Stromal cell of bone marrow (primary cell): Measurements from ENCODE around the gene RCBTB1.

ENCODE experiments used
- DNase-seq: peaks from one replicate; pipeline ENCODE4 v3.0.0-alpha.2; 2012; ENCODE audit warnings: low read depth

RCBTB1 gene

DNA sequence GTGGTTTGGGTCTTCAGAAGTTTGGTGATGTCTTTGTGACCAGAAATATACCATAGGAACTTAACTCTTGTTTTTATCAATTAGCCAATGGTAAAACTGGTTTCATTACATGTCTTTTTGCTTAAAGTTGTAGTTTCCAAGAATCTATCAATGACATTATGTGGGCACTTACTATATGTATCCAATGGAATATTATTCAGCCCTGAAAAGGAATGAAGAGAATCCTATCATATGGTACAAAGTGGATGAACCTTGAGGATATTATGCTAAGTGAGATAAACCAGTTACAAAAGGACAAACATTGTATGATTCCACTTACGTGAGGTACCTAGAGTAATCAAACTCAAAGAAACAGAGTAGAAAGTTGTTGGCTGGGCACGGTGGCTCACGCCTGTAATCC is 26.4 kb downstream of the RCBTB1 start:
- no peak for DNase-seq

- no peak for DNase-seq
Observed at GRCh38 chr13:49554387-49554786, 31.0 kb downstream of the RCBTB1 start.

DNA sequence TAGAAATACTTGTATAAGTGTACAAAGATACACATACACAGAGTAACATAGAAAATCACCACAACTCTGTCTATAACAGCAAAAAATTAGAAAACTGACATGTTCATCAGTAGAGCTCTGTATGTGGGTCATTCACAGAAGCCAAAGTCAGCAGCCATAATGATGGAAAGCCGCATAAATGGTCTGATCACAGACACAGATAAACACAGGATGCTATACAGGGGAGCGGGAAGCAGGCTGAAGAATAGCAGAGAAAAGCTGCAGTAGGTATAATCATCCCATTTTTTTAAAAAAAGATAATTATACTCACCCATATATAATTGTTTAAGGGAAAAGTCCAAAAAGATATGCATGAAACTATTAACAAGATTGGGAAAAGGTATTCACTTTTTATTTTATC is 31.5 kb downstream of the RCBTB1 start:
- no peak for DNase-seq

DNA sequence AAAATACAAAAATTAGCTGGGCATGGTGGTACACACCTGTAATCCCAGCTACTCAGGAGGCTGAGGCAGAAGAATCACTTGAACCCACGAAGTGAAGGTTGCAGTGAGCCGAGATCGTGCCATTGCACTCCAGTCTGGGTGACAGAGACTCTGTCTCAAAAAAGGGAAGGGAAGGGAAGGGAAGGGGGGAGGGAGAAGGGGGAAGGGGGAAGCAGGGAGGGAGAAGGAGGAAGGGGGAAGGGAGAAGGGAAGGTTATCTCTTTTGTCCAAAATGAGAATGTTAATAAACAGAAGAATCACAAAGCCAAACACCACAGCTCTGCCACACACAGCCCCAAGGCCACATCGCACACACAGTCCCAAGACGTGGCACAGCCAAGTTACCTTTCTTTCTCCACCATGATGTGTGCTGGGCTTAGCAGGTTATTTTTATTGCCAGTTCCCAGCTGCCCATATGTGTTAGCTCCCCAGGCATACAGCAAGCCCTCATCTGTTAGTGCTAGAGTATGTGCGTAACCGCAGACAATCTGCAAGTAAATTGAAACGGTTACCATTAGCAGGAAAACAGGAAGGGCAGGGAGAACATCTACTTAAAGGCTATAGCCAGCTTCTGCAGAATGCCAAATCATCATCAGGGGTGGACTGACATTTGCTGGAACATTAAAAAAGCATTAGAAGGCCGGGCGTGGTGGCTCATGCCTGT is 34.3 kb downstream of the RCBTB1 start:
- DNase-seq: no peak

GRCh38 chr13:49549289-49549688 is 36.1 kb downstream of the RCBTB1 start:
- no peak for DNase-seq

GRCh38 chr13:49546561-49546960 is 38.8 kb downstream of the RCBTB1 start:
- no peak for DNase-seq

GRCh38 chr13:49545661-49546060 is 39.7 kb downstream of the RCBTB1 start:
- DNase-seq: no peak

DNA sequence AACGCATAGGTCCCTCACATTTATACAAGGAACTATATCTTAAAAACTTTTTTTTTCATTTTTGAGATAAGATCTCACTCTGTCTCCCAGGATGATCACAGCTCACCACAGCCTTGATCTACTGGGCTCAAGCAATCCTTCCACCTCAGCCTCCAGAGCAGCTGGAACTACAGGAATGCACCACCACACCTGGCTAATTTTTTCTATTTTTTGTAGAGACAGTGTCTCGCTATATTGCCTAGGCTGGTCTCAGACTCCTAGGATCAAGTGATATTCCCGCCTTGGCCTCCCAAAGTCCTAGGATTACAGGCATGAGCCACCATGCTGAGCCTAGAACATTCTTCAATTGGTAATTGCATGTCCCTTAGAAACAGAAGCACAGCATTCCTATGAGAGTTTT is 41.7 kb downstream of the RCBTB1 start:
- no peak for DNase-seq

DNA sequence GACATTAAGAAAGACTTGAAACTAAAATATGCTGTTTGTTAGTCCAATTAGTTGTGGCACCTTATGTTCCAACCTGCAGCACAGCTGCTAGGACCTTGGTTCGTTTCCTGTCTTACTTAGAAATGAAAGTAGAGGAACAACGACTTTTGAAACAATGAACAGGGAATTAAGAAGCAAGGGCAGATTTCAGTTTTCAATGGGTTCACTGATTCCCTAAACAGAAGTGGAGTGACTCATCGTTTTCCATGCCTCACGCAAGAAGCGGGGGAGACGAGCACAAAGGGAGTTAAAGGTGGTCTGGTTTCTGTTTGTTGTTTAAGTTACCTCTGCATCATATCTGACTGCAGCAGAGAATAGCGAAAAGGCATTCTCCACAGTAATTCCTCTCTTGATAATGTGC is 44.8 kb downstream of the RCBTB1 start:
- no peak for DNase-seq

GRCh38 chr13:49539746-49540145 is 45.6 kb downstream of the RCBTB1 start:
- no peak for DNase-seq

DNA sequence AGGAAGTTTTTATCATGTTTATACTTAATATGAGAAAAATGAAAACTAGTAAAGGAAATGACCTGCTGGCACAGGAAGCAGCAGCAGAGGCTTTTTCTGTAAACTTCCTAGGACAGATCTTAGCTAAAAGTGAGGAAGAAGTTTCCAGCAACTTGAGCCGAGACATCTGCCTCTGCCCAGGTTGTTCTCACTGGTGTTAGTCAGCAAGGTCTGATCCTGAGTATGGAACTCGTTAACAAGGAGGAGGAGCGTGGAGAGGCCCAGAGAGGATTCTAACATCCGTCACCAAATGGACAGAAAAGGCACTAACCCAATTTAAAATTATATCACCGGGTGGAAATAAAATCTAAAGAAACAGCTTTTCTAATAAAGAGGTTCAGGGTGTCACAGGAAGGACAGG is 46.0 kb downstream of the RCBTB1 start:
- no peak for DNase-seq

DNA sequence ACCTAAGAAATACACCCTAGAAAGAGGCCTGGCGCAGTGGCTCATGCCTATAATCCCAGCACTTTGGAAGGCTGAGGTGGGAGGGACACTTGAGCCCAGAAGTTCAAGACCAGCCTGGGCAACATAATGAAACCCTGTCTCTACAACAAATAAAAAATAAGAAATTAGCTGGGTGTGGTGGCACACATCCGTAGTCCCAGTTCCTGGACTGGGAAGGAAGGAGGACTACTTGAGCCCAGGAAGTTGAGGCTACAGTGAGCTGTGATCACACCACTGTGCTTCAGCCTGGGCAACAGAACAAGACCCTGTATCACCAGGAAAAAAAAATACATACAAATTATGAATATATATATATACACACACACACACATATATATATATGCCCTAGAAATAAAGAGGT is 47.0 kb downstream of the RCBTB1 start:
- DNase-seq: no peak

DNA sequence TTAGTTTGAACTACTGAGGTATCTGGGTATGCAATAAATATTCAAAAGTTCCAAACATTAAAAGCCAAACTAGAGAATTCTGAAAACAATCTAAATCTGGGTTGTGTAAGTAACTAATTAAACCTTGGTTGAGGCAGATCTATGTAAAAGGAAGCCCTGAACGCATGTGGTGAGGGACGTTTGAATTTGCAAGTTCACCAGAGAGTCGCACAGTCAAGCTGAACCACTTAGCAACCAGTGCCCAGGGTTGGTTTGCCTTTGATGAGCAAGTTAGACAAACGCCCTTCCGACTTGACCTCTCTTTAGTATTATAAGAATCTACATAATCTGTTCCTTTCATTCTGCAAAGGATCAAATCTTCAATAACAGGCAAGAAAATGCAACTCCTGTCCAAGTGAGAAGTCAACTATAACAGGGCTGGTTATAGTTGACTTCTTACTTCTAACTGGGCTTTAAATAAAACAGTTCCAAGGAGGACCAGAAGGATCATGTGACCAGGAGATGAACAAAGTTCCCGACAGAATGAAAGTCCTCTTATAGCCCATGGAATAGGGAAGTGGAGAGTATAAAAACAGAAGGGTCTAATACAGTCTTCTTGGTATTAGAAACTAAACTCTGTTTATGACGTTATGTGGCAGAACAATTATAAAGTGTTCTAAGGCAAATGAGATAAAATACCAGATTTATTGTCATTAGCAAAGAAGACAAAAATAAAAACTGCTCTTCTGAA is 49.0 kb downstream of the RCBTB1 start:
- no peak for DNase-seq

GRCh38 chr13:49533591-49534269 is 51.6 kb downstream of the RCBTB1 start:
- no peak for DNase-seq

DNA sequence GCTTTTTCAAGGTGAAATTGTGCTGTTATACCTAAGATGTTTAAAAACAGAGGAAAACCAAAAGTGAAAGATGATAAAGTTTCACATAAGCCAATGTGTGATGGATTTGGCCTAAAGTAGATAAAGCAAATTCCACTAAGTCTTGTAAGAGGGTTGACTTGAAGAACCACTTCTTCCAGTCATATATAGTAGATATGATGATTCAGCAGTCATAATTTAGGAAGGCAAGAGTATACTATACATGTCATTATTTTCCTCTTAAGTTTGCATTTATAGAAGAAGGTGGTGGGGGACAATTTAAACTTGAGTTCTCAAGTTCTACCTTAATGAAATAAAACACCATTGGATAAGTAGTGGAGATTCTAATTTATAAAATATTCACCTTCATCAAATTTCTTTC is 52.3 kb downstream of the RCBTB1 start:
- no peak for DNase-seq

DNA sequence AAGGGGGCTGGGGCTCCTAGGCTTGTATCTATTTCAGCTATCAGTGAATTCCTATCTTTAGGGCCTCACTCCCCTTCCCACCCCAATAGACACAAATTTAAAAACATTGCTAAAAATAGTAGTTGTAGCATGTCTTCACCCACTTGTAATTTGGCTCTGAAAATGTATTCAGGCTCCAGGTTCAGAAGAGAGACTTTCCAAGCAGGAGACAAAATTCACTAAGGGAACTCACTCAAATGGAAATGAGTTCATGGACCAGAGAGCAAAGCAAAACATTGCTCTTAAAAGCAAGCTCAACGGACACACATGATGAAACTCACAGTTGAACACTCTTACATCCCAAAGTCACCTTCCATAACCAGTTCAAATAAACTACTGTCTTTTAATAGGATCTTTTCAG is 52.8 kb downstream of the RCBTB1 start:
- DNase-seq: no peak

GRCh38 chr13:49530457-49530856 is 54.9 kb downstream of the RCBTB1 start:
- DNase-seq: no peak

GRCh38 chr13:49528161-49528560 is 57.2 kb downstream of the RCBTB1 start:
- DNase-seq: no peak

GRCh38 chr13:49527123-49527522 is 58.2 kb downstream of the RCBTB1 start:
- DNase-seq: no peak

DNA sequence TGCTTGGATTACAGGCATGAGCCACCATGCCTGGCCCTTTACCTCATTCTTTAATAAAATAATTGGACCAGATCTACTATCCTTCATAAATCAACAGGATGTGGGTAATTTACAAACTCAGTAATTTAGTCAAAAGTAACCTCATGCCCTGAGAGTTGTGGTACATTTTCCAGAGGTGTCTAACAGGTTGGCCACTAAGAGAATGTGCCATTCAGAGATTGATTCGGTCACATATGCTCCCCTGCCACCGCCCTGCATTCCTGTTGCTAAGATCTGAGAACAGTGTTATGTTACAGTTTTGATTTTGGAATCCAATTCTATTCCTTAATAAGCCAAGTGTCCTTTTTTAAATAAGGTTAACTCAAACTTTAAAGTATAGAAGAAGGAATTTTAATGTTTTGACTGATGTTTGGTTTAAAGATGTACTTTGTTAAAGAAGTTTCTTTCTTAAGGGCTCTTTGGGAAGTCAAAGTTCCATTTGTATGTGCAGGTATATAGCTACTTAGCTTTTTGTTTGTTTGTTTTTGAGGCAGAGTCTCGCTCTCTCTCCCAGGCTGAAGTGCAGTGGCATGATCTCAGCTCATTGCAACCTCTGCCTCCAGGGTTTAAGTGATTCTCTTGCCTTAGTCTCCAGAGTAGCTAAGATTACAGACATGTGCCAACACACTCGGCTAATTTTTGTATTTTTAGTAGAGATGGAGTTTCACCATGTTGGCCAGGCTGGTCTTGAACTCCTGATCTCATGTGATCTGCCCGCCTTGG is 60.4 kb downstream of the RCBTB1 start:
- DNase-seq: no peak

- DNase-seq: no peak
Observed at GRCh38 chr13:49521224-49521623, 64.1 kb downstream of the RCBTB1 start.

- DNase-seq: no peak
Observed at GRCh38 chr13:49517461-49517860, 67.9 kb downstream of the RCBTB1 start.

GRCh38 chr13:49516467-49516866 is 68.9 kb downstream of the RCBTB1 start:
- DNase-seq: no peak
